Thoracic aorta (tissue), 2 donors: ENCODE measurements around the gene ZNF592. TPM values are rescaled to one million over a fixed set of nuclear protein-coding genes. Genes with fewer than 3 reads are reported as not detected.

Source experiments
- ATAC-seq: fragments of 150-250 bp; one replicate; pipeline ENCODE4 v1.8.0; 2017; ENCODE audit warnings: low read depth; ENCODE audit not compliant: insufficient number of reproducible peaks, low FRiP score
- DNase-seq: peaks from one replicate; pipeline ENCODE4 v3.0.0-alpha.2; 2020; ENCODE audit warnings: low spot score
- H3K27ac ChIP-seq, 2 donors: fragments of 200-600 bp; sonication (generic); 1 replicate in 1 of 2; 2 replicates in 1 of 2; pipeline ENCODE4 v1.5.1; 2016; ENCODE audit warnings: mild to moderate bottlenecking in 2 of 2, moderate library complexity in 2 of 2
- H3K27me3 ChIP-seq: fragments of 200-600 bp; sonication (generic); replicated peaks from 2 replicates; pipeline ENCODE4 v1.6.0; 2016; ENCODE audit warnings: mild to moderate bottlenecking; ENCODE audit not compliant: insufficient read depth
- H3K36me3 ChIP-seq: fragments of 200-600 bp; sonication (generic); one replicate; pipeline ENCODE4 v1.5.1; 2016
- H3K4me1 ChIP-seq, 2 donors: fragments of 200-600 bp; sonication (generic); 1 replicate in 1 of 2; 2 replicates in 1 of 2; pipeline versions ENCODE4 v1.5.1 to v1.6.0; 2016; ENCODE audit warnings: low read depth in 2 of 2, mild to moderate bottlenecking in 1 of 2; ENCODE audit not compliant: control insufficient read depth in 1 of 2
- H3K4me3 ChIP-seq: fragments of 200-600 bp; sonication (generic); 2 replicates; pipeline ENCODE4 v1.5.1; 2016; ENCODE audit warnings: mild to moderate bottlenecking
- H3K9me3 ChIP-seq: fragments of 200-600 bp; sonication (generic); 2 replicates; pipeline ENCODE4 v1.5.1; 2016
- CTCF ChIP-seq: fragments of 200-600 bp; sonication (generic); IDR thresholded peaks from one replicate; pipeline ENCODE4 v1.5.1; 2019; ENCODE audit warnings: antibody characterized with exemption
- total RNA-seq, 2 donors: library from RNA; depleted of rRNA; stranded (reverse); fragments of >200 nt; gene quantifications; one replicate each; pipeline versions ENCODE4 v1.1.0 to v1.2.3, GENCODE V29; 2016

ZNF592 gene
- total RNA-seq, 2 donors from 2014 or later = 24.4 to 26.7 TPM

DNA sequence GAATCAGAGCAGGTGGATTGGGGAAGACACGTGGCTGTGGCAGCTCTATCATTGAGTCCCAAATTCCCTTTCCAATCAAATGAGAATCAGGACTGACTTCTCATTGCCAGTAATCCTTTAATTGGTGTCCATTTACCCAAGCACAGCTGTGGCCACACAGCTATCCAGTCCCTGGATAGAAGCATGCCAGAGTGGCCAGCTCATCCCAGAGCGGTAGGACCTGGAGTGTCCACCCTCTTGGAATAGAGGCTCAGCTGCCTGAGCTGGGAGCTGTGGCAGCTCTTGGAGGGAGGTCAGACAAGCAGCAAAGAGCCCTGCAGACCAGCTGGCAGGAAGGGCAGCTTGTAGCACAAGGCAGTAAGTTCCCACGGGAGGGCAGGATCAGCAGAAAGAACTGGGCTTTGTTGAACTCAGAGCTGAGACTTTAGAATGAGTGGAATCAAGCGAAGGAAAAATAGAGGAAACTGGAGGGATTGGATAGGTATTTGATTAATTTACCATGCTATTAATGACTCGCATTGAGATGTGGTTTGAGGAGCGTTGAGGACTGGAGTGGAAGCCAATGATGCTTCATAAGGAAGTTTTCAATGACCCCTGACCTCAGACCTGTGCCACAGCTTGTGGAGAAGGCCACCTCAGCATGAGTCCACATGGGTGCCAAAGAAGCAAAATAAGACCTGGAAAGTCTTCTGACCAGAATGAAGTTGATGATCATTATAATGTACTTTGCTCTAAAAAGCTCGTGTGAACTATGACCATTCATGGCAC, 61.9 kb downstream of the ZNF592 start:
- no peak overlapping the region for H3K4me3 ChIP-seq
- no peaks in the 10 kb centered on the region for H3K27me3 ChIP-seq
- H3K9me3 ChIP-seq = no peaks in the 10 kb centered on the region
- H3K36me3 ChIP-seq = no peaks in the 10 kb centered on the region
- no peak overlapping the region for H3K27ac ChIP-seq
- H3K4me1 ChIP-seq = peaks cover 0 to 2% of the 10 kb centered on the region in 2 donors
- DNase-seq (no peak), ATAC-seq (no peak)
- TF ChIP-seq CTCF = no peak

- Histone ChIP-seq H3K9me3 (no peaks in the 10 kb centered on the region), H3K27me3 (no peaks in the 10 kb centered on the region), H3K4me1 (peaks cover 4 to 11% of the 10 kb centered on the region in 2 donors), H3K36me3 (no peaks in the 10 kb centered on the region), H3K4me3 (no peak overlapping the region), H3K27ac (no peak overlapping the region)
- TF ChIP-seq CTCF = no peak
- DNase-seq = no peak
- ATAC-seq = no peak
These were observed 62.8 kb downstream of the ZNF592 start for GRCh38 chr15:84811151-84811550.

DNA sequence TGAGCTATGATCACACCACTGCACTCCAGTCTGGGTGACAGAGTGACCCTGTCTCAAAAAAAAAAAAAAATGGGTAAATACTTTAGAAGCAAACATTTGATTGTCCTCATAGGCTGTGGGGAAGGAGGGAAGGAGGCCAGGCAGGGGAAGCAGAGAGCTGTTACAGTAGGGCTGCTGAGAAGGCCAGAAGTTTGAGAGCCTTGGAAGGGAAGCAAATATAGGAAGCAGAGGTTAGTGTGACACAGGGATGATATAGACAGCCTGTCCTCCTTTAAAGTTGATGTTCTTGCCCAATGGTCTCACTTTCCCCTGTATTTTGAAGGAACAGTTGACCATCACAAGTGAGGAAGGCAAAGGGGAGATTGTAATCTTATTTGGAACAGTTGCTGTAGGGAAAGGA, 63.4 kb downstream of the ZNF592 start:
- no peaks in the 10 kb centered on the region for H3K9me3 ChIP-seq
- no peaks in the 10 kb centered on the region for H3K36me3 ChIP-seq
- no peak for ATAC-seq
- TF ChIP-seq CTCF = no peak
- no peaks in the 10 kb centered on the region for H3K27me3 ChIP-seq
- no peak overlapping the region for H3K27ac ChIP-seq
- DNase-seq = no peak
- no peak overlapping the region for H3K4me3 ChIP-seq
- H3K4me1 ChIP-seq = peaks cover 8 to 18% of the 10 kb centered on the region in 2 donors

DNA sequence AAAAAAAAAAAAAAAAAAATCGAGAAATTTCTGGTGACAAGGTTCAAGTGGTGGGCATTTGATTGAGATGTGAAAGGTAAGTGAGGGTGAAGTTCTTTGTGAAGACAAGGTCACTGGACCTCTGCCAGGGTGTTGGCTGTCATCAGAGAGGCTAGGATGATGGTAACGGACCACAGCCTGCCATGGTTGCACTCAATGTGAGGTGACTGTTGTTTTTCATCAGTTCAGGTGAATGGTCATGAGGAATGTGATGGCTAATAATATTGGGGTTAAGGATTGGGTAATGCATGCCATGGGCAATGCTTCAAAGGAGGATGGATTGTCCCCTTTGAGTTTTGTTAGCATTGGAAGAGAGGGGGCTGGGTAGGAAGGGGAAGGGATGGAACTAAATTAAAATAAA, 64.5 kb downstream of the ZNF592 start:
- Histone ChIP-seq H3K9me3 (no peaks in the 10 kb centered on the region), H3K27ac (no peak overlapping the region), H3K36me3 (no peaks in the 10 kb centered on the region), H3K4me1 (peaks cover 8 to 24% of the 10 kb centered on the region in 2 donors), H3K27me3 (no peaks in the 10 kb centered on the region), H3K4me3 (no peak overlapping the region)
- ATAC-seq (no peak), DNase-seq (no peak)
- no peak for TF ChIP-seq CTCF

- no peak for DNase-seq
- Histone ChIP-seq H3K27me3 (no peaks in the 10 kb centered on the region), H3K9me3 (no peaks in the 10 kb centered on the region), H3K4me3 (no peak overlapping the region), H3K4me1 (peaks cover 8 to 30% of the 10 kb centered on the region in 2 donors), H3K27ac (no peak overlapping the region), H3K36me3 (no peaks in the 10 kb centered on the region)
- no peak for ATAC-seq
- TF ChIP-seq CTCF = no peak
These were observed 65.0 kb downstream of the ZNF592 start for GRCh38 chr15:84813435-84813834.
